ENCODE results near the gene MMD2. TPM values are rescaled to one million over a fixed set of nuclear protein-coding genes. Genes with fewer than 3 reads are reported as not detected.

The MMD2 gene
- total RNA-seq: not detected in 2 replicates
- not detected for total RNA-seq (2013)
- not detected in 2 replicates for polyA plus RNA-seq
- not detected in 2 replicates for polyA minus RNA-seq

GRCh38 chr7:4958477-4959301, at the start of gene MMD2:
Gene MMD2, minus strand, starts transcription at chr7:4959187. Its CDS starts 170 bp downstream, at chr7:4959017.
- H3K4me3 Mint-ChIP-seq: peak within 1 kb of the TSS; percentile 53
- Histone ChIP-seq H3K27ac (ENCODE audit: low read length in 2 of 2) (no peak within 1 kb of the TSS), H3K9ac (ENCODE audit: low read length) (no peak within 1 kb of the TSS), H3K4me1 (ENCODE audit: control insufficient read depth in 2 of 2, insufficient read depth in 2 of 2, low read length in 2 of 2) (no peaks in the 10 kb centered on the region), H3K79me2 (ENCODE audit: control insufficient read depth, insufficient read depth, low read length) (no peaks in the 10 kb centered on the region), H2AFZ (ENCODE audit: insufficient read depth, low read depth, low read length, poor library complexity, severe bottlenecking) (no peak within 1 kb of the TSS), H3K27me3 (replicated peaks in 1 of 4; ENCODE audit: control extremely low read depth in 1 of 4, control insufficient read depth in 3 of 4, insufficient read depth in 4 of 4, low read length in 3 of 4) (peaks cover 0 to 31% (median 4%) of the 10 kb centered on the region in 4 experiments), H3K4me3 (ENCODE audit: control extremely low read depth in 1 of 5, extremely low read depth in 1 of 5, insufficient read depth in 1 of 5, low read depth in 2 of 5, low read length in 4 of 5) (no peak within 1 kb of the TSS), H3K36me3 (replicated peaks in 1 of 2; ENCODE audit: control extremely low read depth in 1 of 2, control insufficient read depth in 1 of 2, extremely low read depth in 1 of 2, insufficient read depth in 2 of 2, low read length in 1 of 2) (no peaks in the 10 kb centered on the region), H3K4me2 (replicated peaks; ENCODE audit: low read depth, low read length, poor library complexity, severe bottlenecking) (peak within 1 kb of the TSS; percentile 53), H4K20me1 (ENCODE audit: control insufficient read depth, insufficient read depth, low read length, poor library complexity, severe bottlenecking) (no peaks in the 10 kb centered on the region), H3K9me3 (ENCODE audit: control extremely low read depth in 1 of 3, control insufficient read depth in 2 of 3, insufficient read depth in 1 of 3, low read length in 2 of 3) (no peaks in the 10 kb centered on the region)
- H3K27me3 Mint-ChIP-seq: peaks cover 40% of the 10 kb centered on the region
- intact Hi-C loops (cut with micrococcal nuclease): no loop called here
- 10% methylated on average over 70 of the region's 87 CpGs for WGBS (ENCODE audit: insufficient coverage)
- ChIA-PET CTCF (no interaction called here), POLR2A (no interaction called here)
- ATAC-seq (ENCODE audit: low read depth): no peak
- no peak within 1 kb of the TSS for H3K27ac Mint-ChIP-seq
- H3K9me3 Mint-ChIP-seq (ENCODE audit: insufficient read depth): no peaks in the 10 kb centered on the region
- peaks cover 5% of the 10 kb centered on the region for H3K4me1 Mint-ChIP-seq
- TF ChIP-seq EZH2 (IDR thresholded peaks at IDR 0.05; ENCODE audit: borderline replicate concordance, insufficient read depth, low read depth, low read length, poor library complexity, severe bottlenecking) (no peak), CTCF (IDR thresholded peaks at IDR 0.05) (no peak)
- no peak for DNase-seq

- Histone ChIP-seq H3K79me2 (ENCODE audit: control insufficient read depth, insufficient read depth, low read length) (no peaks in the 10 kb centered on the region), H3K4me3 (ENCODE audit: control extremely low read depth in 1 of 5, extremely low read depth in 1 of 5, insufficient read depth in 1 of 5, low read depth in 2 of 5, low read length in 4 of 5) (no peak overlapping the region), H3K27ac (ENCODE audit: low read length in 2 of 2) (no peak overlapping the region), H2AFZ (ENCODE audit: insufficient read depth, low read depth, low read length, poor library complexity, severe bottlenecking) (no peak overlapping the region), H3K36me3 (replicated peaks in 1 of 2; ENCODE audit: control extremely low read depth in 1 of 2, control insufficient read depth in 1 of 2, extremely low read depth in 1 of 2, insufficient read depth in 2 of 2, low read length in 1 of 2) (peaks cover 2 to 9% of the 10 kb centered on the region in 2 experiments), H3K9ac (ENCODE audit: low read length) (no peak overlapping the region), H3K27me3 (replicated peaks in 1 of 4; ENCODE audit: control extremely low read depth in 1 of 4, control insufficient read depth in 3 of 4, insufficient read depth in 4 of 4, low read length in 3 of 4) (no peaks in the 10 kb centered on the region), H3K9me3 (ENCODE audit: control extremely low read depth in 1 of 3, control insufficient read depth in 2 of 3, insufficient read depth in 1 of 3, low read length in 2 of 3) (no peaks in the 10 kb centered on the region), H4K20me1 (ENCODE audit: control insufficient read depth, insufficient read depth, low read length, poor library complexity, severe bottlenecking) (no peaks in the 10 kb centered on the region), H3K4me2 (replicated peaks; ENCODE audit: low read depth, low read length, poor library complexity, severe bottlenecking) (no peak overlapping the region), H3K4me1 (ENCODE audit: control insufficient read depth in 2 of 2, insufficient read depth in 2 of 2, low read length in 2 of 2) (no peaks in the 10 kb centered on the region)
- ATAC-seq (ENCODE audit: low read depth): no peak
- no peak for TF ChIP-seq CTCF (IDR thresholded peaks at IDR 0.05)
- no peak for TF ChIP-seq EZH2 (IDR thresholded peaks at IDR 0.05; ENCODE audit: borderline replicate concordance, insufficient read depth, low read depth, low read length, poor library complexity, severe bottlenecking)
- Mint-ChIP-seq H3K27me3 (no peaks in the 10 kb centered on the region), H3K9me3 (ENCODE audit: insufficient read depth) (peaks cover 2% of the 10 kb centered on the region), H3K4me3 (no peak overlapping the region), H3K4me1 (no peaks in the 10 kb centered on the region), H3K27ac (no peak overlapping the region)
- intact Hi-C loops (cut with micrococcal nuclease): no loop called here
- DNase-seq: no peak
- ChIA-PET POLR2A (no interaction called here), CTCF (no interaction called here)
- no CpG with 5 or more reads among the region's 1 CpG for WGBS (ENCODE audit: insufficient coverage)
Observed at GRCh38 chr7:5005066-5005465, 46.1 kb upstream of the MMD2 start.

Measured in B cell (primary cell).